ENCODE data around the gene EFHC1. TPM values are rescaled to one million over a fixed set of nuclear protein-coding genes. Genes with fewer than 3 reads are reported as not detected.

EFHC1 gene
- polyA plus RNA-seq, 1 donor (not counting 4 experiments of a cell fraction or from before 2014, with no cell fraction given): 20.5 TPM

GRCh38 chr6:52393780-52394179, 26.4 kb upstream of the EFHC1 start:
- Histone ChIP-seq H3K4me2 (ENCODE audit: control insufficient read depth, extremely low read depth, insufficient read depth, low read depth, low read length) (no peak overlapping the region), H3K9me3 (ENCODE audit: control insufficient read depth, low read depth, low read length) (no peaks in the 10 kb centered on the region), H3K4me3 (ENCODE audit: control insufficient read depth in 2 of 3, extremely low read depth in 1 of 3, insufficient read depth in 2 of 3, low read depth in 1 of 3, low read length in 3 of 3) (no peak overlapping the region), H3K4me1 (ENCODE audit: control insufficient read depth, extremely low read depth, insufficient read depth, low read length) (peaks cover 23% of the 10 kb centered on the region), H3K79me2 (ENCODE audit: control insufficient read depth, insufficient read depth, low read length) (no peaks in the 10 kb centered on the region), H4K20me1 (ENCODE audit: control insufficient read depth, extremely low read depth, insufficient read depth, low read length) (no peaks in the 10 kb centered on the region), H3K27me3 (ENCODE audit: control insufficient read depth, extremely low read depth, insufficient read depth, low read length) (no peaks in the 10 kb centered on the region), H3K36me3 (ENCODE audit: control insufficient read depth in 2 of 2, extremely low read depth in 1 of 2, insufficient read depth in 2 of 2, low read length in 2 of 2) (no peaks in the 10 kb centered on the region), H3K9ac (ENCODE audit: control insufficient read depth, extremely low read depth, insufficient read depth, low read length) (no peak overlapping the region), H3K27ac (ENCODE audit: control insufficient read depth, insufficient read depth, low read length) (no peak overlapping the region), H2AFZ (ENCODE audit: control insufficient read depth, low read length) (no peak overlapping the region), H3K9me1 (ENCODE audit: control insufficient read depth, extremely low read depth, insufficient read depth, low read length) (no peaks in the 10 kb centered on the region)
- dilution Hi-C loops (cut with MboI; ENCODE audit: extremely low pct_ligation_motif_present, low sequenced_read_pairs): no loop called here
- TF ChIP-seq CTCF (optimal IDR thresholded peaks at IDR 0.05 in 1 of 3, IDR thresholded peaks at IDR 0.05 in 1 of 3, conservative IDR thresholded peaks at IDR 0.05 in 1 of 3; ENCODE audit: extremely low read depth in 1 of 3, insufficient read depth in 2 of 3, low read length in 3 of 3) (no peak), EZH2 (IDR thresholded peaks at IDR 0.05; ENCODE audit: low read length) (no peak)
- FAIRE-seq (no peak), DNase-seq (ENCODE audit: low read depth, low spot score) (no peak)

DNA sequence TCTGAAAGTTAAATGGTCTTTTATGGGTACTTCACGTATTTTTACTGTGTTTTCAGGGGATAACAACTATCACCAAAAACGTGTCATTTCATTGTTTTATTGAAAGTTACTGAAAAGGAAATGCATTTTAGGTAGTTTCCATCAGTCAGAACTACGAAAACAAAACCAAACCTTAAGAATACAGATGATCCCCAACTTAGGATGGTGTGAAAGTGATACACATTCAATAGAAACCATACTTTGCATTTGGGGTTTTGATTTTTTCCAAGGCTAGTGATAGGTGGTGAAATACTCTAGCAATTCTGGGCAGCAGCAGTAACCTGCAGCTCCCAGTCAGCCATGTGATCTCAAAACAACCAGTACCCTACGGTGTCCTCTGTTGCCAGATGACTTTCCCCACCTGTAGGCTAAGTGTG, 25.9 kb upstream of the EFHC1 start:
- Histone ChIP-seq H3K27me3 (ENCODE audit: control insufficient read depth, extremely low read depth, insufficient read depth, low read length) (no peaks in the 10 kb centered on the region), H3K9me1 (ENCODE audit: control insufficient read depth, extremely low read depth, insufficient read depth, low read length) (no peaks in the 10 kb centered on the region), H3K9ac (ENCODE audit: control insufficient read depth, extremely low read depth, insufficient read depth, low read length) (no peak overlapping the region), H3K9me3 (ENCODE audit: control insufficient read depth, low read depth, low read length) (no peaks in the 10 kb centered on the region), H3K79me2 (ENCODE audit: control insufficient read depth, insufficient read depth, low read length) (no peaks in the 10 kb centered on the region), H3K36me3 (ENCODE audit: control insufficient read depth in 2 of 2, extremely low read depth in 1 of 2, insufficient read depth in 2 of 2, low read length in 2 of 2) (no peaks in the 10 kb centered on the region), H3K4me1 (ENCODE audit: control insufficient read depth, extremely low read depth, insufficient read depth, low read length) (peaks cover 19% of the 10 kb centered on the region), H3K4me2 (ENCODE audit: control insufficient read depth, extremely low read depth, insufficient read depth, low read depth, low read length) (no peak overlapping the region), H2AFZ (ENCODE audit: control insufficient read depth, low read length) (no peak overlapping the region), H4K20me1 (ENCODE audit: control insufficient read depth, extremely low read depth, insufficient read depth, low read length) (no peaks in the 10 kb centered on the region), H3K27ac (ENCODE audit: control insufficient read depth, insufficient read depth, low read length) (no peak overlapping the region), H3K4me3 (ENCODE audit: control insufficient read depth in 2 of 3, extremely low read depth in 1 of 3, insufficient read depth in 2 of 3, low read depth in 1 of 3, low read length in 3 of 3) (no peak overlapping the region)
- TF ChIP-seq EZH2 (IDR thresholded peaks at IDR 0.05; ENCODE audit: low read length): no peak
- no peak for TF ChIP-seq CTCF (optimal IDR thresholded peaks at IDR 0.05 in 1 of 3, IDR thresholded peaks at IDR 0.05 in 1 of 3, conservative IDR thresholded peaks at IDR 0.05 in 1 of 3; ENCODE audit: extremely low read depth in 1 of 3, insufficient read depth in 2 of 3, low read length in 3 of 3)
- no peak for FAIRE-seq
- no peak for DNase-seq (ENCODE audit: low read depth, low spot score)
- dilution Hi-C loops (cut with MboI; ENCODE audit: extremely low pct_ligation_motif_present, low sequenced_read_pairs): no loop called here

Data from keratinocyte (primary cell).